ENCODE measurements around the gene DYDC1. TPM values are rescaled to one million over a fixed set of nuclear protein-coding genes. Genes with fewer than 3 reads are reported as not detected.
"Not testable (repeated sequence)": the region's sequence is repeated elsewhere in the genome, so short reads cannot be mapped to it uniquely, and the experiment has no call there.

DYDC1 gene
- total RNA-seq, 2 experiments from 2014 or later: not detected

DNA sequence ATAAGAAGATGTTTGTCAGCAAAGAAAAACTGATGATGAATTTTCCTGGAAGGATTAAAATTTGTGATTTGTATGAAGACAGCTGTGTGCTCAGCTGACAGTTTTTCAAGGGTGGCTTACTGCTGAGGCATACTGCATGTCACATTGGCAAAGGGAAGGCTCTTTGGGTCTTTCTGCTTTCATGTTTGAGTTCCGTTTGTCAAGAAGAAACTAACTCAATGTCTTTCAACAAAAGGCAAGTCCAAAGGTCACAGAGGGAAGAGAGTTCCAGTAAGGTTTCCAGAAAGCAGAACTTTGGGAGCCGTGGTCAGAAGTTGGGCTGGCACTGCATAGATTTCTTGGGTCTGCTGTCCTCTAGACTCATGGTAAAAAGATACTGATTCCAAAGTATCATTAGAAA, 16.9 kb upstream of the DYDC1 start:
- no peaks in the 10 kb centered on the region for H3K36me3 Mint-ChIP-seq
- peaks cover 3% of the 10 kb centered on the region for H3K4me1 Mint-ChIP-seq (ENCODE audit: low read depth)
- no peak for DNase-seq
- H3K27ac Mint-ChIP-seq: no peak overlapping the region
- H3K27me3 Mint-ChIP-seq: peaks cover 2% of the 10 kb centered on the region
- H3K9me3 Mint-ChIP-seq: peaks cover under 1% of the 10 kb centered on the region
- CTCF ChIA-PET: no interaction called here
- POLR2A ChIA-PET: no interaction called here
- intact Hi-C loops (cut with micrococcal nuclease): loop anchor here (10.0 kb wide), 1 partner anchor 641 kb away; no protein-coding TSS in a partner anchor
- H3K4me3 Mint-ChIP-seq: no peak overlapping the region

GRCh38 chr10:80372675-80373074, 16.1 kb upstream of the DYDC1 start:
- peaks cover 8% of the 10 kb centered on the region for H3K9me3 Mint-ChIP-seq
- no peaks in the 10 kb centered on the region for H3K36me3 Mint-ChIP-seq
- intact Hi-C loops (cut with micrococcal nuclease): loop anchor here (10.0 kb wide), 1 partner anchor 642 kb away; no protein-coding TSS in a partner anchor
- H3K27ac Mint-ChIP-seq: no peak overlapping the region
- POLR2A ChIA-PET: no interaction called here
- CTCF ChIA-PET: no interaction called here
- DNase-seq: no peak
- H3K4me3 Mint-ChIP-seq: no peak overlapping the region
- H3K4me1 Mint-ChIP-seq (ENCODE audit: low read depth): no peaks in the 10 kb centered on the region
- H3K27me3 Mint-ChIP-seq: peaks cover 2% of the 10 kb centered on the region

DNA sequence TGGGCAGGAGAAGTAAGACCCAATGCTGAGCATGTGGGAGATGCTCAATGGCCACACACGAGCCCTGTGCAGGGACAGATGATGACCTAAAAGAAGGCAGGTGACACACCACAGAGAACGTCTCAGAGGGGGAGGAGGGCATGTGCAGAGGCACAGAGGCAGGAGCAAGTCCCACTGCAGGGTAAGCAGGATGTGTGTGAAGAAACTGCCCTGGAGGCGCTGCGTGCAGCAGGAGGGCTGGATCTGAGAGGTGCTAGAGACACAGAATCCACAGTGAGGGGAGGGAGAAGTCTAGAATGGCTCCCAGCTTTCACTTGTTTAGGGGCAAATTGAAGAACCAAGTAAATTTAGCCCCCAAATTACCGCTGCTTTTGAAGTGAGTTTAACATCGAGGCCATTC, 14.9 kb upstream of the DYDC1 start:
- peaks cover 16% of the 10 kb centered on the region for H3K9me3 Mint-ChIP-seq

GRCh38 chr10:80365510-80365909, 9.0 kb upstream of the DYDC1 start:
- Mint-ChIP-seq H3K27me3 (peaks cover 8% of the 10 kb centered on the region), H3K36me3 (no peaks in the 10 kb centered on the region), H3K9me3 (peaks cover 19% of the 10 kb centered on the region), H3K4me1 (ENCODE audit: low read depth) (no peaks in the 10 kb centered on the region), H3K27ac (no peak overlapping the region), H3K4me3 (no peak overlapping the region)
- POLR2A ChIA-PET: no interaction called here
- intact Hi-C loops (cut with micrococcal nuclease): no loop called here
- no peak for DNase-seq
- CTCF ChIA-PET: interaction anchor here (0.7 to 1.4 kb wide), 2 partner anchors 12 to 78 kb away, joined by 3 to 6 read pairs; no protein-coding TSS in a partner anchor

More for the DNA sequence above, 14.9 kb upstream of the DYDC1 start:
- H3K4me1 Mint-ChIP-seq (ENCODE audit: low read depth): no peaks in the 10 kb centered on the region
- CTCF ChIA-PET: no interaction called here
- H3K27ac Mint-ChIP-seq: no peak overlapping the region
- no peaks in the 10 kb centered on the region for H3K36me3 Mint-ChIP-seq
- peaks cover 3% of the 10 kb centered on the region for H3K27me3 Mint-ChIP-seq
- no peak for DNase-seq
- H3K4me3 Mint-ChIP-seq: no peak overlapping the region
- intact Hi-C loops (cut with micrococcal nuclease): loop anchor here (10.0 kb wide), 1 partner anchor 643 kb away; no protein-coding TSS in a partner anchor
- POLR2A ChIA-PET: no interaction called here

GRCh38 chr10:80359644-80360043, 3.1 kb upstream of the DYDC1 start:
- POLR2A ChIA-PET: no interaction called here
- CTCF ChIA-PET: no interaction called here
- Mint-ChIP-seq H3K36me3 (no peaks in the 10 kb centered on the region), H3K4me3 (no peak overlapping the region), H3K27me3 (peaks cover 27% of the 10 kb centered on the region), H3K9me3 (no peaks in the 10 kb centered on the region), H3K4me1 (ENCODE audit: low read depth) (peaks cover 7% of the 10 kb centered on the region), H3K27ac (no peak overlapping the region)
- intact Hi-C loops (cut with micrococcal nuclease): no loop called here
- no peak for DNase-seq

DNA sequence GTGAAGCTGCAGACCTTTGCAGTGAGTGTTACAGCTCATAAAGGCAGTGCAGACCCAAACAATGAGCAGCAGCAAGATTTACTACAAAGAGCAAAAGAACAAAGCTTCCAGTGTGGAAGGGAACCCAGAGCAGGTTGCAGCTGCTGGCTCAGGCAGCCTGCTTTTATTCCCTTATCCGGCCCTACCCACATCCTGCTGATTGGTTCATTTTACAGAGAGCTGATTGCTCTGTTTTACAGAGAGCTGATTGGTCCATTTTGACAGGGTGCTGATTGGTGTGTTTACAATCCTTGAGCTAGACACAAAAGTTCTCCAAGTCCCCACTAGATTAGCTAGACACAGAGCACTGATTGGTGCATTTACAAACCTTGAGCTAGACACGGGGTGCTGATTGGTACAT, 2.4 kb upstream of the DYDC1 start:
- H3K4me1 Mint-ChIP-seq (ENCODE audit: low read depth); H3K9me3 Mint-ChIP-seq; H3K27ac Mint-ChIP-seq; DNase-seq; H3K4me3 Mint-ChIP-seq; intact Hi-C loops (cut with micrococcal nuclease); H3K36me3 Mint-ChIP-seq; CTCF ChIA-PET; POLR2A ChIA-PET: not testable (repeated sequence)
- H3K27me3 Mint-ChIP-seq: peaks cover 29% of the 10 kb centered on the region

DNA sequence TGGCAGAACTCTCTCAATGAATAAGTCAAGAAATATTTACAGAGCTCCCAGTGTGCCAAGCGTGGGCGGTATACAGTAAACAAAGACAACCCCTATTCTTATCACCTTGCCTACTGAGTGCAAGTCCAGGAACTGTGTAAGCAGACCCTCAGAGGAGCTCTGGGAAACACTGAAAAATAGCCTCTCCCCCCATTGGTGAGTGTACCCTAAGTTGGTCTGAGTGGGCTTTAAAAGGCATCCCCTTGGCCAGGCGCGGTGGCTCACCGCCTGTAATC, 1.2 kb upstream of the DYDC1 start:
- no peak overlapping the region for H3K27ac Mint-ChIP-seq
- H3K9me3 Mint-ChIP-seq: no peaks in the 10 kb centered on the region
- intact Hi-C loops (cut with micrococcal nuclease): no loop called here
- H3K36me3 Mint-ChIP-seq: no peaks in the 10 kb centered on the region
- ChIA-PET CTCF (interaction anchor here (2.7 kb wide), 1 partner anchor 20 kb away, joined by 9 read pairs; no protein-coding TSS in a partner anchor), POLR2A (no interaction called here)
- peaks cover 7% of the 10 kb centered on the region for H3K4me1 Mint-ChIP-seq (ENCODE audit: low read depth)
- no peak overlapping the region for H3K4me3 Mint-ChIP-seq
- DNase-seq: no peak
- H3K27me3 Mint-ChIP-seq: peaks cover 35% of the 10 kb centered on the region

DNA sequence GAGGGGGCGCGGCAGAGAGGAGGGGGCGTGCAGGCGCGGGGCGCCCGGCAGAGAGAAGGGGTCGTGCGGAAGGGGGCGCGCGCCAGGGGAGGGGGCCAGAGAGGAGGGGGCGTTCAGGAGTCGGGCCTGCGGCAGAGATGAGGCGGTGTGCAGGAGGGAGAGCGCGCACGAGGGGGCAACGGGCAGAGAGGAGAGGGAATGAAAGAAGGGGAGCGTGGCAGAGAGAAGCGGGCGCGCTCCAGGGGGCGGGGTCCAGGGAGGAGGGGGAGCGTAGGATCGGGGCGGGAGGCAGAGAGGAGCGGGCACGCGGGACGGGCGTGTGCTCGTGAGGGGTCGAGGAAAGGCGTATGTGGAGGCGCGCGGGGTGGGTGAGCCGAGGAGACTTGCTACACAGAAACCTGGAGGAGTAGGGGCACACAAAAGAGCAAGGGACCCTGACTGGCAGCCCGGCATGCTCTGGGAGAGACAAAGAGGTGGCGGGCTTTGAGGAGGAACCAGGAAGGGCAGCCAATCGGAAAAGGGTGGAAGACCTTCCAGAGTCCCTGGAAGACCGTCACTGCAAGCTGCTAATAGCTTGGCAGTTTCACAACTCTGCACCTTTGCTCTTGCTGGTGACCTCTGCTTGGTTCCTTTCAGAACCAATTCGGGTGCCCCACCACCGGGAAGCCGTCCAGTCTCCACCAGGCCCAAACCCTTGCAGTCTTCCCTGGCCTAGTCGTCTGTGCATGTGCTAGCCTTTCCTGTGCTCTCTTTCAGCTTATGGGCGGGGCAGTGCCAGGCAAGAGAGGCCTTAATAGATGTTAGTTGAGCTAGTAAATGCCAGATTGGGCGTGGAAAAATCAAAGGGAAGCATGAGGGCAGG, 665 bp upstream of the DYDC1 start:
- Mint-ChIP-seq H3K9me3 (no peaks in the 10 kb centered on the region), H3K4me3 (peak overlapping the region; percentile 49), H3K27ac (no peak overlapping the region), H3K36me3 (no peaks in the 10 kb centered on the region), H3K4me1 (ENCODE audit: low read depth) (peaks cover 7% of the 10 kb centered on the region), H3K27me3 (peaks cover 39% of the 10 kb centered on the region)
- CTCF ChIA-PET: interaction anchor here (2.7 kb wide), 1 partner anchor 21 kb away, joined by 9 read pairs; no protein-coding TSS in a partner anchor
- POLR2A ChIA-PET: no interaction called here
- intact Hi-C loops (cut with micrococcal nuclease): no loop called here
- DNase-seq: no peak

DNA sequence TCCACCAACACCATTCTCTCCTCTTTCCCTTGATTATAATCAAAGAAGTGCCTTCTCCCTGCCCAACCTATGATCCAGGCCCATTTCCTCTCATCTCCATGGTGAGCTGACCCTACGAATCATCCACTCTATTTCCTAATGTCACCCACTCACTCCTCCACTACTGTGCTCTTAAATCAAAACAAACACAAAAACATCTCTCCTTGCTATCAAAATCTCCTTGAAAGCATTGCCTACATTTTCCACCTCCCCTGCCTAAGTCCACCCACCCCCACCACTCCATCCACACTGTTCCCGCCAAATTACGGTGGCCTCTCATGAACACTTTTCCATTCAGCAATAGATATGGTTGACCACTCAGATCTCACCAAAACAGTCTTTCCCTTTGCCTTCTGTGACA, 5.3 kb downstream of the DYDC1 start:
- Mint-ChIP-seq H3K27me3 (peaks cover 36% of the 10 kb centered on the region), H3K36me3 (no peaks in the 10 kb centered on the region), H3K27ac (no peak overlapping the region), H3K9me3 (no peaks in the 10 kb centered on the region), H3K4me1 (ENCODE audit: low read depth) (peaks cover 2% of the 10 kb centered on the region), H3K4me3 (no peak overlapping the region)
- intact Hi-C loops (cut with micrococcal nuclease): no loop called here
- ChIA-PET POLR2A (no interaction called here), CTCF (no interaction called here)
- DNase-seq: no peak

- no peak overlapping the region for H3K27ac Mint-ChIP-seq
- no peak for DNase-seq
- H3K36me3 Mint-ChIP-seq: no peaks in the 10 kb centered on the region
- H3K9me3 Mint-ChIP-seq: no peaks in the 10 kb centered on the region
- CTCF ChIA-PET: no interaction called here
- POLR2A ChIA-PET: no interaction called here
- no peaks in the 10 kb centered on the region for H3K4me1 Mint-ChIP-seq (ENCODE audit: low read depth)
- peaks cover 28% of the 10 kb centered on the region for H3K27me3 Mint-ChIP-seq
- no peak overlapping the region for H3K4me3 Mint-ChIP-seq
- intact Hi-C loops (cut with micrococcal nuclease): no loop called here
These were observed 6.3 kb downstream of the DYDC1 start for GRCh38 chr10:80350251-80350650.

- Mint-ChIP-seq H3K27me3 (peaks cover 6% of the 10 kb centered on the region), H3K27ac (no peak overlapping the region), H3K4me3 (no peak overlapping the region), H3K9me3 (no peaks in the 10 kb centered on the region), H3K36me3 (no peaks in the 10 kb centered on the region), H3K4me1 (ENCODE audit: low read depth) (no peaks in the 10 kb centered on the region)
- intact Hi-C loops (cut with micrococcal nuclease): no loop called here
- ChIA-PET CTCF (no interaction called here), POLR2A (no interaction called here)
- no peak for DNase-seq
These were observed 11.6 kb downstream of the DYDC1 start for GRCh38 chr10:80344912-80345311.

- no peak for DNase-seq
- ChIA-PET CTCF (no interaction called here), POLR2A (no interaction called here)
- H3K27me3 Mint-ChIP-seq: peaks cover 6% of the 10 kb centered on the region
- H3K4me1 Mint-ChIP-seq (ENCODE audit: low read depth): no peaks in the 10 kb centered on the region
- no peaks in the 10 kb centered on the region for H3K9me3 Mint-ChIP-seq
- no peak overlapping the region for H3K27ac Mint-ChIP-seq
- no peak overlapping the region for H3K4me3 Mint-ChIP-seq
- H3K36me3 Mint-ChIP-seq: no peaks in the 10 kb centered on the region
- intact Hi-C loops (cut with micrococcal nuclease): no loop called here
These were observed 12.3 kb downstream of the DYDC1 start for GRCh38 chr10:80344276-80344675.

DNA sequence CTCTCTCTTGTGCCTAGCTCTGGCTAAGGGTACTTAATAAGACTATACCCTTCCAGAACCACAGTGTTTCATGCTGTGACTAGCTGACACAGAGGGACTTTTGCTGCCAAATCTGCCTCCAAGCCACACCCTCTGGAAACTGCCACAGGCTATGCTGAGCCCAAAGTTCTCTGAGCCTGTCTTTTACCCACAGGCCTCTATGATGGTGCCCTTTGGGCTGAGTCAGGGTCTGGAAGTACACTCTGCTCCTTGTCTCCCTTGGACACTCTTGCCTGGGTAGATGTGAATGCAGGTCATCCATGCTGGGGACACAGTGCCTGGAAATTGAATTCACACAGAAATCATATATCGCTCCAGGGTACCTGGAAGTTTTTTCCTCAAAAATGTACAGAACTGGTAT, 22.6 kb downstream of the DYDC1 start:
- H3K36me3 Mint-ChIP-seq: no peaks in the 10 kb centered on the region

More for the DNA sequence above, 22.6 kb downstream of the DYDC1 start:
- ChIA-PET POLR2A (no interaction called here), CTCF (no interaction called here)
- no peak overlapping the region for H3K27ac Mint-ChIP-seq
- no peak overlapping the region for H3K4me3 Mint-ChIP-seq
- H3K9me3 Mint-ChIP-seq: no peaks in the 10 kb centered on the region
- H3K27me3 Mint-ChIP-seq: no peaks in the 10 kb centered on the region
- DNase-seq: no peak
- intact Hi-C loops (cut with micrococcal nuclease): no loop called here
- no peaks in the 10 kb centered on the region for H3K4me1 Mint-ChIP-seq (ENCODE audit: low read depth)
